Measurements from ENCODE around the gene GIGYF1. TPM values are rescaled to one million over a fixed set of nuclear protein-coding genes. Genes with fewer than 3 reads are reported as not detected.

GIGYF1 gene
- 11.8 to 23.5 TPM (median 18.2 TPM) in 5 replicates for total RNA-seq (2022; extraction: Qiagen RNA extraction)

GRCh38 chr7:100694098-100694745 is at the start of gene GIGYF1:
Gene GIGYF1 (minus strand): TSS chr7:100694250. CDS start chr7:100688238, 6,012 bp downstream.

DNA sequence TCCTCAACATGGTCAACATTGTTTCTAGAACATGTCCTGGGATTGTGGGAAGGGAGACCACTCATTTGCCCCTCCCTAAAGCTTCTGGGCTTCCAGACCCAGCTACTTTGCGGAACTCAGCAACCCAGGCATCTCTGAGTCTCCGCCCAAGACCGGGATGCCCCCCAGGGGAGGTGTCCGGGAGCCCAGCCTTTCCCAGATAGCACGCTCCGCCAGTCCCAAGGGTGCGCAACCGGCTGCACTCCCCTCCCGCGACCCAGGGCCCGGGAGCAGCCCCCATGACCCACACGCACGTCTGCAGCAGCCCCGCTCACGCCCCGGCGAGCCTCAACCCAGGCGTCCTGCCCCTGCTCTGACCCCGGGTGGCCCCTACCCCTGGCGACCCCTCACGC is 26.2 kb upstream of the GIGYF1 start, which contains the start of gene EPO:
EPO (plus strand) TSS at position 190 of the 392 bp plus-strand sequence. CDS start 513 bp downstream, outside the sequence.

DNA sequence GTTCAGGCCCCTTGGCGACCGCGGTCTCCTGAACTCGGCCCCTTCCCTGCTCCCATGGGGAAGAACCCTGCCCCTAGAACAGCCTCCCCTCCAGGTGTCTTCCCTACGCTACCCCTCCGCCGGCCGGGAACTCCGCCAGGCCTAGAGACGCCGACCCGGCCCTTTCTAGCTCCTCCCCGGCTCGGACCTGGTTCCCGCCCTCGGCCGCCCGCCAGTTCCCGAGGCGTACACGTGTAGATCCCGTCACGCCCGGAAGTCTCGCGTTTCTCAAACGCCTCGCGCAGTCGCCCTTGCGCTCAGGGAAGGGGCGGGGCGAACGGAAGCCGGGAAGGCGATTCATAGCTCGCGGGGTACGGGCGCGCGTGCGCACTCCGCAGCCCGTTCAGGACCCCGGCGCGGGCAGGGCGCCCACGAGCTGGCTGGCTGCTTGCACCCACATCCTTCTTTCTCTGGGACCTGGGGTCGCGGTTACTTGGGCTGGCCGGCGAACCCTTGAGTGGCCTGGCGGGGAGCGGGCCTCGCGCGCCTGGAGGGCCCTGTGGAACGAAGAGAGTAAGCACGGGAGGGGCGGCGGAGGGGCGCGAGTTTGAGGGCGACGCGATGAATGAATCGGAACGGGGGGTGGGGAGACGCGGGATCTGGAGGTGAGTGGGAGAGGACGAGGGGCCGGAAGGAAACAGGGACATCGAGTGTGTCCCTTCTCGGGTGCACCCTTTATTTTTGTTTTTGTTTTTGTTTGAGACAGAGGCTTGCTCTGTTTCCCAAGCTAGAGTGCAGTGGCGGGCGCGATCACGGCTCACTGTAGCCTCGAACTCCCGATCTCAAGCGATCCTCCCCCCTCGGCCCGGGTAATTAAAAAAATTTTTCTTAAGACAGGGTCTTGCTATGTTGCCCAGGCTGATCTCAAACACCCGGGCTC is 12.0 kb upstream of the GIGYF1 start, which contains the start of gene POP7:
POP7 (plus strand) TSS at position 369 of the 919 bp plus-strand sequence. CDS start 710 bp downstream, outside the sequence.

DNA sequence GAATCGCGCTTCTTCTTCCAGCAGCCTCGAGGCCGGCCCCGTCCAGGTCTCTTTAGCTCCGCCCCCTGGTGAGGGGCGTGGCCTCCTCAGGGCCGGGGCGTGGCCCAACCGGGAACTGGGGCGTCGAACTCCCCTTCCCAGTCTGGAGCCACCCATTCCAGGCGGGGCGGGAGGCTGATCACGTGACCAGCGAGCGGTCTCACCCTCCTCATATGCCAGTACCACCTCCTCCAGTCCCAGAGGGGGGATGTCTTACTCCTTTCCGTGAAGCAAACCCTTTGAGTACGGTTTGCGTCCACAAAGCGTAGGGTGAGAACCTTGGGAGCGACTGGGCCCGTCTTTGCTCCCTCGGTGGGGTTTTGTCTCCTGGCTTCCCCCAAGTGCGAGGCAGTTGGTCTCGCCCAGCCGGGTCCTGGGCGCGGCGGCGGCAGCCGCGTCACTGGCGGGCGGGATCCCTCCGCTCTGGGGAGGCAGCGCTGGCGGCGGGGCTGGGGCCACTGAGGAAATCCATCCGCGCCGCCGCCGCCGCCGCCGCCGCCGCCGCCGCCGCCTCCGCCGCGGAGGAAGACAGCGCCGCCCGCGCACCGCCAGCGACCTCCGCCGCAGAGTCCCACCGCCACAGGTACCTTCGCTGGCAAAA is 20.6 kb downstream of the GIGYF1 start, which contains the start of gene GNB2:
GNB2 (plus strand) TSS at position 439 of the 640 bp plus-strand sequence. CDS start 2,526 bp downstream, outside the sequence.

DNA sequence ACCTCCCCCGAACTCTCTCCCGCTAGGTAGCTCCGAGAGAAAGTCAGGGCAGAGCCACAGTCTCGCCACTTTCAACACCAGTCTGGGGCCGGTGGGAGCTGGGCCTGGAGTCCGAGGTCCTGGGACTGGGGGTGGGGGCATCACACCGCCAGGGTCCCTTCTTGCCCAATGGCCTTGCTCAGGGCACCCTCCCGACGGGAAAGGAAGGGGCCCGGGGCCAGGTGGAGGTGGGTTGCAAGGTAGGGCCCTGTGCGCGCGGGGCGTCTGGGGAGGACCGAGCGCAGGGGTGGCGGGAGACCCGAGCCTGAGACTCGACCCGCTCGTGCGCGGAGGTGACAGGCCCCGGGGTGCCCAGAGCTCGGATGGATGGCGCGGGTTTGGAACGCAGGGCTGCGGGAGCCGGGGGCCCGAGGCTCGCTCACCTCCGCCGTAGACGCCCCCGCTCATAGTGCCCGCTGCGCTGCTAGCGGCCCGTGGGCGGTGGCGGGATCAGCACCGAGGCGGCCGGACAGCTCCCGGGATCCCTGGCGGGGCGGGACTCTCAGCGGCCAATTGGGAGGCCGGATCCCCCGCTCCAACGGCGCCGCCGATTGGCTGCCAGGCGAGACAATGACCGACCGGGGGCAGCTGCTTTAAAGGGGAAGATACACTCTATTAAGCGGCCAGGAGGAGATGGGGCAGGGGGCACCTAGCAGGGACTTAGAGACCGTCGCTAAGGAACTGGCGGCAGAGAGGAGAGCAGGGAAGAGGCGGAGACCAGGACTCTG is 38.0 kb downstream of the GIGYF1 start, which contains the start of gene ACTL6B:
ACTL6B (minus strand) TSS at position 541 of the 767 bp plus-strand sequence; CDS start at position 447, 94 bp downstream.

GRCh38 chr7:100641463-100641859 is 52.6 kb downstream of the GIGYF1 start, which contains the start of gene TFR2:
Gene TFR2 (minus strand): TSS chr7:100641552. CDS start chr7:100641509, 43 bp downstream.

Other genes with a start within 250 kb of the GIGYF1 start
- 0.48 to 0.94 TPM (median 0.89 TPM) in 5 replicates for gene SPACDR, start 230.0 kb downstream of the GIGYF1 start, total RNA-seq (2022; extraction: Qiagen RNA extraction)
- gene TSC22D4, start 215.0 kb downstream of the GIGYF1 start, total RNA-seq (2022; extraction: Qiagen RNA extraction), result 43.7 to 57.5 TPM (median 54.5 TPM) in 5 replicates
- 2.7 to 6.3 TPM (median 4.1 TPM) in 5 replicates for gene NYAP1, start 210.3 kb downstream of the GIGYF1 start, total RNA-seq (2022; extraction: Qiagen RNA extraction)
- gene AGFG2, start 155.0 kb downstream of the GIGYF1 start, total RNA-seq (2022; extraction: Qiagen RNA extraction), result 26.8 to 45.2 TPM (median 37.4 TPM) in 5 replicates
- gene SAP25, start 120.3 kb downstream of the GIGYF1 start, total RNA-seq (2022; extraction: Qiagen RNA extraction), result 0.34 to 0.60 TPM (median 0.53 TPM) in 4 of 5 replicates, not detected in the other
- 12.3 to 18.3 TPM (median 16.0 TPM) in 5 replicates for gene LRCH4, start 108.1 kb downstream of the GIGYF1 start, total RNA-seq (2022; extraction: Qiagen RNA extraction)
- 0.12 to 0.56 TPM (median 0.28 TPM) in 4 of 5 replicates, not detected in the other for gene FBXO24, start 107.9 kb downstream of the GIGYF1 start, total RNA-seq (2022; extraction: Qiagen RNA extraction)
- gene PCOLCE, start 91.9 kb downstream of the GIGYF1 start, total RNA-seq (2022; extraction: Qiagen RNA extraction), result 7.7 to 12.2 TPM (median 8.8 TPM) in 5 replicates
- 16.7 to 21.3 TPM (median 19.8 TPM) in 5 replicates for gene MOSPD3, start 81.7 kb downstream of the GIGYF1 start, total RNA-seq (2022; extraction: Qiagen RNA extraction)
- 1.7 to 3.0 TPM (median 2.7 TPM) in 5 replicates for gene TFR2, start 52.7 kb downstream of the GIGYF1 start, total RNA-seq (2022; extraction: Qiagen RNA extraction)
- not detected in 5 replicates for gene ACTL6B, start 37.8 kb downstream of the GIGYF1 start, total RNA-seq (2022; extraction: Qiagen RNA extraction)
- 164 to 260 TPM (median 253 TPM) in 5 replicates for gene GNB2, start 20.5 kb downstream of the GIGYF1 start, total RNA-seq (2022; extraction: Qiagen RNA extraction)
- gene POP7, start 11.9 kb upstream of the GIGYF1 start, total RNA-seq (2022; extraction: Qiagen RNA extraction), result 69.2 to 97.1 TPM (median 91.2 TPM) in 5 replicates
- 0.10 to 0.12 TPM in 2 of 5 replicates, not detected in the others for gene EPO, start 26.2 kb upstream of the GIGYF1 start, total RNA-seq (2022; extraction: Qiagen RNA extraction)
- not detected in 5 replicates for gene ZAN, start 39.3 kb upstream of the GIGYF1 start, total RNA-seq (2022; extraction: Qiagen RNA extraction)
- 33.1 to 44.5 TPM (median 43.5 TPM) in 5 replicates for gene EPHB4, start 133.3 kb upstream of the GIGYF1 start, total RNA-seq (2022; extraction: Qiagen RNA extraction)
- gene SLC12A9, start 158.5 kb upstream of the GIGYF1 start, total RNA-seq (2022; extraction: Qiagen RNA extraction), result 9.2 to 17.7 TPM (median 14.8 TPM) in 5 replicates
- gene TRIP6, start 173.1 kb upstream of the GIGYF1 start, total RNA-seq (2022; extraction: Qiagen RNA extraction), result 41.1 to 59.3 TPM (median 54.1 TPM) in 5 replicates
- gene SRRT, start 180.9 kb upstream of the GIGYF1 start, total RNA-seq (2022; extraction: Qiagen RNA extraction), result 117 to 143 TPM (median 142 TPM) in 5 replicates
- 3.3 to 7.2 TPM (median 6.4 TPM) in 5 replicates for gene UFSP1, start 195.5 kb upstream of the GIGYF1 start, total RNA-seq (2022; extraction: Qiagen RNA extraction)
- gene ACHE, start 201.6 kb upstream of the GIGYF1 start, total RNA-seq (2022; extraction: Qiagen RNA extraction), result 2.1 to 3.9 TPM (median 2.6 TPM) in 5 replicates